NOMO-1 (cell line): ENCODE measurements around the gene BFAR.
"Not testable (repeated sequence)": the region's sequence is repeated elsewhere in the genome, so short reads cannot be mapped to it uniquely, and the experiment has no call there.

ENCODE experiments used
- DNase-seq, 2 experiments: peaks; one replicate each; lab custom pipeline; 2025; ENCODE audit not compliant: unreplicated experiment in 2 of 2; lab: John Stamatoyannopoulos, UW

BFAR gene

DNA sequence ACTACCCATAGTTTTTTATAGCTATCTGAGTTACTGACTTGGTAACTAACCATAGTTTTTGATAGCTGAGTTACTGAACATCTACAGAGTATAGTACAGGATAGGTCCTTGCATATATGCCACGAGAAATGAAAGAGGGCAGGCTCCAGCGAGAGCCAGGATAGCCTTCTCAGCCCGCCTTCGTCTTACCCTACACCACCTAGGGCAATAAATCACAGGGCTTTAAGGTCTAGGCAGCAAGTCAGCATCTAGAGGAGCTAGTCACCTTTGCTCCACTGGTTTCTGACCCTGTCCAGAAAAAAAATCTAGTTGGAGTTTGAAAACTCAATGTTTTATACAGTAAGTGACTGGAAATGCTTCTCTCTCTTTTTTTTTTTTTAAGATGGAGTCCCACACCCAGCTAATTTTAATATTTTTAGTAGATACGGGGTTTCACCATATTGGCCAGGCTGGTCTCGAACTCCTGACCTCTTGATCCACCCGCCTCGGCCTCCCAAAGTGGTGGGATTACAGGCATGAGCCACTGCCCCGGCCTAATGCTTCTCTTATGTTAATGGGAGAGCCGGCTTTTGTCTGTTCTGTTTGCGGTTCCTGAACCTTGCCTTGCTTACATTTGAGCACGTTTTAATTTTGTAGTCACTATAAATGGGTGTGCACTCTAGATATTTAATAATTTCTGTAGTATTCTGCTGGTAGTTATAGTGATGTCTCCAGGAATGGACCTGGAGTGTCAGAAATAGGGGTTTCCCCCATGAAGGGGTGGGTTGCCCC lies 2.8 kb downstream of the BFAR start:
- no peak for DNase-seq

DNA sequence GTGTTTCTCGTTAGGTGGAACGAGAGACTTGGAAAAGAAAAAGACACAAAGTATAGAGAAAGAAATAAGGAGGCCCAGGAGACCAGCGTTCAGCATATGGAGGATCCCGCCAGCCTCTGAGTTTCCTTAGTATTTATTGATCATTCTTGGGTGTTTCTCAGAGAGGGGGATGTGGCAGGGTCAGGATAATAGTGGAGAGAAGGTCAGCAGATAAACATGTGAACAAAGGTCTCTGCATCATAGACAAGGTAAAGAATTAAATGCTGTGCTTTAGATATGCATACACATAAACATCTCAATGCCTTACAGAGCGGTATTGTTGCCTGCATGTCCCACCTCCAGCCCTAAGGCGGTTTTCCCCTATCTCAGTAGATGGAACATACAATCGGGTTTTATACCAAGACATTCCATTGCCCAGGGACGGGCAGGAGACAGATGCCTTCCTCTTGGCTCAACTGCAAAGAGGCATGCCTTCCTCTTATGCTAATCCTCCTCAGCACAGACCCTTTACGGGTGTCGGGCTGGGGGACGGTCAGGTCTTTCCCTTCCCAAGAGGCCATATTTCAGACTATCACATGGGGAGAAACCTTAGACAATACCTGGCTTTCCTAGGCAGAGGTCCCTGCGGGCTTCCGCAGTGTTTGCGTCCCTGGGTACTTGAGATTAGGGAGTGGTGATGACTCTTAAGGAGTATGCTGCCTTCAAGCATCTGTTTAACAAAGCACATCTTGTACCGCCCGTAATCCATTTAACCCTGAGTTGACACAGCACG lies 3.6 kb downstream of the BFAR start:
- DNase-seq: not testable (repeated sequence)

DNA sequence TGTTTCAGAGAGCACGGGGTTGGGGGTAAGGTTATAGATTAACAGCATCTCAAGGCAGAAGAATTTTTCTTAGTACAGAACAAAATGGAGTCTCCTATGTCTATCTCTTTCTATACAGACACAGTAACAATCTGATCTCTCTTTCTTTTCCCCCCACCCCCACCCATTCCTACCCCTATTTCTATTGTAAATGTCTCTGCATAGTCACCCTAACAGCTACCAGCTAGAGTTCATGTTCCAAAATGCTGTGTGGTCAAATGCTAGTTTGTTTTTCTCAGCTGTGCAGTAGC lies 4.1 kb downstream of the BFAR start:
- not testable (repeated sequence) for DNase-seq

DNA sequence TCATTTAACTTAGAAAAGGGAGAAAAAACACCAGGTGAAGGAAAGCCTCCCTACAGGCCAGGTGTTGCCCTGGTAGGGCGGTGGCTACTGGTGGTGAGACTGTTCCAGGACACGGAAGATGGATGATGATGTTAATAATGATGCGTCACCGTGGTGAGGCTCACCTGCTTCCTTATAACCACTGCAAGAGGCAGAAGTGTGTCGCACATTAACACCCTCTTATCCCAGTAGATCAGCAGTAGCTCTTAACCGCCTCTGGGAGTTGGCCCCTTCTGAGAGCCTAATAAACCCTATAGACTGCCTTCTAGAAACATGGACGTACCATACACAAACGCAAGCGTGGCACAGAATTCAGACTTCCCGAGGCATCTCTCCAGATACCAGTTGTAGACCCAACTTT lies 7.8 kb downstream of the BFAR start:
- DNase-seq: no peak

DNA sequence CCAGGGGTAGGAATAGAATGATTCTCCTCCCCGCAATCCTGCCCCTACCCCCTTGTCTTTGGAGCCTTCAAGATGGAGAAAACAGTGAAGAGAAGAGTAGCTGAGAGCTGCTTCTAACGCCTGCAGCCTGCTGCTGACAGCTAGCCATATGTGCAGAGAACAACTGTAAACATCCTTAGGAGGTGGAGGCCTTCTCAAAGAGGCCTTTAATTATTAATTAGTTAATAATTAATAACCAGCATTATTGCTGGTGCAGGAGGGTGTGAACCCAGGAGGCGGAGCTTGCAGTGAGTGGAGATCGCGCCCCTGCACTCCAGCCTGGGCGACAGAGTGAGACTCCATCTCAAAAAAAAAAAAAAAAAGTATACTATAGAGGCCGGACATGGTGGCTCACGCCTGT lies 8.5 kb downstream of the BFAR start:
- DNase-seq: no peak

DNA sequence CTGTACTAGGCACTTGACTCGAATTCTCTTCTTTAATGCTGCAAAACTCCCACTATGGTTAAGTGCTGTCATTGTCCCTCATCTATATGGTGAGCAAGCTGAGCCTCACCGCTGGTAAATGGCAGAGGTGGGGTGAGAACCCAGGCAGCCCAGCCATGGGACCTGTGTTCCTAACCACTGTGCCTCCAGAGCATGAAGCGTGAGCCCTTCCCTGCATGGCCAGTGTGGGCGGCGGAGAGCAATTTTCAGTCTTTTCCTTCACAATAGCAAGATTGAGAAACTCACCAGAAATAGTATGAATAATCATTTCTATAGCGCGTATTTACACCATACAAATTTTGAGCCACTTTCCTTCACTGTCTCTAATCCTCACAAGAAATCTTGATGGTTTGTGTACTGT lies 9.2 kb downstream of the BFAR start:
- no peak for DNase-seq

DNA sequence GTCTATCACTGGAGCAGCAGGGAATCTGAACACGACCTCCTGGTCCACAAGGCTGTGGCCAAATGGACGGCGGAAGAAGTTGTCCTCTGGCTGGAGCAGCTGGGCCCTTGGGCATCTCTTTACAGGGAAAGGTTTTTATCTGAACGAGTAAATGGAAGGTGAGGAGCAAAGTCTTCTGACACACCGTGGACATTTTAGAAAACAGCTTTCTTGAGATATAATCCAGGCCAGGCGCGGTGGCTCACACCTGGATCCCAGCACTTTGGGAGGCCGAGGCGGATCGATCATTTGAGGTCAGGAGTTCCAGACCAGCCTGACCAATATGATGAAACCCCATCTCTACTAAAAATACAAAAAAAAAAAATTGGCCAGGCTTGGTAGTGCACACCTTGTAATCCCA lies 17.1 kb downstream of the BFAR start:
- no peak for DNase-seq

DNA sequence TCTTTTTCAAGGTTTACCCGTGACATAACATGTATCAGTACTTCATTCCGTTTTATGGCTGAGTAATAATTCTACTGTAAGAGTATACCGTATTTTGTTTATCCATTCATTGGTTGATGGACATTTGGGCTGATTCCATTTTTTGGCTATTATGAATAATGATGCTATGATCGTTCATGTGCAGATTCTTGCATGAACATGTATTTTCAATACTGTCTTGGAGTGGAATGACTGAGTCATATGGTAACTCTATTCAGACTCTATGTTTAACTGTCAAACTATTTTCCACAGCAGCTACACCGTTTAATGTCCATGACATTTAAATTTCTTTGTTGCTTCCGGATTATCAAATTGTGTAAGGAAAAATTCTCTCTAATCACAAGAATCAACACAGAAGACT lies 17.9 kb downstream of the BFAR start:
- no peak for DNase-seq

DNA sequence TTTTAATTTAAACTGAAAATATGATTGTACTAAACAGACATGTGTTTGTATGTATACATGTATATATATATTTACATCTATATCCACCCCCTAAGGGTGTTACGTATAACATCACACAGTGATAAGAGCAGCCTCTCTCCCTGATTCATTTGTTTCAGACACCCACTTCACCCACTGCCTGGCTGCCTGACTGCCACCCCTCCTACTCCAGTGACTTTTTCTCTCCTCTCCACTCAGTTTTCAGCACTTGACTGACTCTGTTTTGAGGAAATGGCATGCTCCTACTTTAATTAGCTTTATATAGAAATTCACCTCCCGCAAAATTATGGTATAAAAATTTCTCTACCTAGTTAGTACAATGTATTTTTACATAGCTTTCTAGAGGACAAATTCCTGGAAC lies 20.0 kb downstream of the BFAR start:
- no peak for DNase-seq

DNA sequence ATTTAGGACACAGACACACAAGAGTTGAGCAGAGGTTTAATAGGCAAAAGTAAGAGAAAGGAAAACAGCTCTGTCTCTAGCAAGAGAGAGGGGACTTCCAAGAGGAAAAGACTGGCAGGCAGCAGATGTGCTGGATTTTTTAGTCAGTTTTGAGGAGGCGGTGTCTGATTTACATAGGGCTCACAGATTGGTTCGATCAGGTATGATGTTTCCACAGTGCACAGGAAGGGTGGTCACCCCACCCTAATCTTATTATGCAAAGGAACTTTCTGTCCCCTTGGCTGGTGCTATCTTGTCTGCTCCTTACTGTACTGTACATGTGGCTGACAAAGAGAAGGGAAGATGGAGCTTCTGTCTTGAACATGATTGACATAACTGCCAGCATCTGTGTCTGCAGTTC lies 25.3 kb downstream of the BFAR start:
- DNase-seq: no peak

DNA sequence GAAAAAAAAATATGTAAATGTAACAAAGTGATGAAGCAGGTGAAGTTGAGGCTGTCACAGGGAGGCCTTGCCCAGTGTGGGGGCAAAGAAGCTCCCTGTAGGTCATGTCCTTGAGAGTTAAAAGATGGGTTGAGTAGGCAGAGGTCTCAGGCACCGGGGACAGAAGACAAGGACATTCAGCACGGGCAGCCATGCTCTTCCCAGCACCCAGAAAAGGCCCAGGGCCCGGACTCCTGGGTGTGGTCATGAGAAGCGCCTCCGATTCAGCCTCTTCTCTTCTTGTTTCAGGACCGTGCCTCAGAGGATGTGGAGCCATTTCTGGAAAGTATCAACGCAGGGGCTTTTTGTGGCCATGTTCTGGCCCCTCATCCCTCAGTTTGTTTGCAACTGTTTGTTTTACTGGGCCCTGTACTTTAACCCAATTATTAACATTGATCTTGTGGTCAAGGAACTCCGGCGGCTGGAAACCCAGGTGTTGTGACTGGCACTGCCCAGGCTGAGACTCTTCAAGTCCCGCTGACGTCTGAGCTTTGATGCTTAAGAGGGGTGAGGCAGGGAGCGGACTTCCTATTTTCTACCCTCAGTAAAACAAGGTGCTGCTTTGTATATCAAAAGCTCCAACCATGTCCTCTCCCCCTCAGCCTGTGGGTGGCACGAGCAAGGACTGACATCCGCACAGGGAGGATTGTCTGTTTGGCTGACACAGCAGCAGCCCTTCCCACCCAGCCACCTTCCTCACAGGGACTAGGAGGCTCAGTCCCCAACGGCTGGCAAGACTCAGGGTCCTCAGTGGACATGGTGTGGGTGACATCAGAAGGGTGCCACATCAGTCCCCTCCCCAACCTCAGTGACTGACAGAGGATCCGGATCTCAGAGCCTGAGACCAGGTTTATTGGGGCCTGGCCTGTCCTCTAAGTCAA lies 34.9 kb downstream of the BFAR start:
- no peak for DNase-seq

DNA sequence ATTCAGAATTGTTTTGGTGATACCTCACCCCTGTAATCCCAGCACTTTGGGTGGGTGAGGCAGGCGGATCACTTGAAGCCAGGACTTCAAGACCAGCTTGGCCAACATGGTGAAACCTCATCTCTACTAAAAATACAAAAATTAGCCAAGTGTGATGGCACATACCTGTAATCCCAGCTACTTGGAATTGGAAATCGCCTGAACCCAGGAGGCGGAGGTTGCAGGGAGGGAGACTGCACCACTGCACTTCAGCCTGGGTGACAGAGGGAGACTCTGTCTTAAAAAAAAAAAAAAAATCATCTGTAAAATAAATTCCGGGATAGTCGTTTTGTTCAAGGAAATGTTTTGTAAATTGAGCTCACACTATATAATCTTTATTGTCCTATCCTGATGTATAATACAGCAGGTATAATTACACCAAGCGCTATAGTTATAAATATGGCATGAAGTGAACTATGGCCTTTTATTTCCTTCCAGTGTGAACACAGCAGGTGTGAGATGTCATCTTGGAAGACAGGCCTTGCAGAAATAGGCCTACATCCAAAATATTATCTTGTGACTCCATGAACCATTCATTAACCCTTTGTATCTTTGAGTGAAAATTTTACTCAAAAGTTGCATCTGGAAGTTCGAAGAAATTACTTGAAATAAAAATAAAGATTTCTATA lies 35.9 kb downstream of the BFAR start:
- DNase-seq: no peak

DNA sequence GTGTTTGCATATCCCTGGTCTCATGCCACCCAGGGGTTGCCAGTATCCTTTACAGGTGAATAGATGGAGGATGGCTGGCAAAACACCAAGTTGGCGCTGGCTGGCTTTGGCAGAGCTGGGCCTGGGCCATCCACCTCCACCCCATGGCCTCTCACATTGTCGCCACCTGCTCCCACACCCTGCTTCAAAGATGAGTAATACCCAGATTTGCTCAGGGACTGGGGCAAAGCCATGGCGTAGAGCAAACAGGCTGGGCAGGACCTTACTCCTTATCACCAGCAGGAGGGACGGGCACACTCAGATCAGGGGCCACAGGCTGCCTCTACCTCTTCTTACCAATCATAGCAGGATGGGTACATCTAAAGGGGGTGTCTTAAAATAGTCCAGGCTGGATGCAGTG lies 37.0 kb downstream of the BFAR start:
- DNase-seq: no peak

DNA sequence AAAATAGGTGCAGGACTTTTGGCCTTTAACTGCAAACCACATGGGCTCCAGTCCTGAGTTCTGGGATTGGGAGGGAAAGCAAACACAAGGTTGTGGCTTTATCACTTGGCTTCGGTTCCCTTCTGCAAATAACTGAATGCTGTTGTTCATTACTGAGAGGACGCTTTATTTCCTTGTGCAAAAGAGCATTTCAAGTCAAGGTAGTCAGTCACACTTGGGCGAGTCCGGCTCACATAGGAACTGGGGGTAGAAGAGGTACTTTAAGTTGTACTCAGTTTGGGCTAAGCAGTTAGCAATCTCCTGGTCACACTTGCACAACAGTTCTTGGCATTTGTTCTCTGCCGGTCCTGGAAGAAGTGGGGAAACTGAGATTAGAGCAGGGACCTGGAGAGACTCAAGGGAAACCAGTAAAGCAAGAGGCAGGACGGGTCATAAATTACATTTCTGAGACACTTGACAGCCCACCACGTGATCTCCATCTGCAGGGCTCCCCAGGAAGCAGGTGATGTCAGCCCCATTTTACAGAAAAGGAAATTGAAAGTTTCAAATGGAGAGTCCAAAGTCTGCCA lies 39.7 kb downstream of the BFAR start:
- no peak for DNase-seq

DNA sequence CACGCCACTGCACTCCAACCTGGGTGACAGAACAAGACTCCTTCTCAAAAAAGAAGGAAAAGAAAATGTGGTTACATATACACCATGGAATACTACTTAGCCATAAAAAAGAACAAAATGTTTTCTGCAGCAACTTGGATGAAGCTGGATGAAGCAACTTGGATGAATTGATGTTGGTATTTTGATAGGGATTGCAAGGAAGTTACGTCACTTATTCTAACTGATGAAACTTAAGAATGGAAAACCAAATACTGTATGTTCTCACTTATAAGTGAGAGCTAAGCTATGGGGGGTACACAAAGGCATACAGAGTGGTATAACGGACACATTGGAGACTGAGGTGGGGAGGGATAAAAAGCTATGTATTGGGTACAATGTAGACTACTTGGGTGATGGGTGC lies 43.9 kb downstream of the BFAR start:
- no peak for DNase-seq

DNA sequence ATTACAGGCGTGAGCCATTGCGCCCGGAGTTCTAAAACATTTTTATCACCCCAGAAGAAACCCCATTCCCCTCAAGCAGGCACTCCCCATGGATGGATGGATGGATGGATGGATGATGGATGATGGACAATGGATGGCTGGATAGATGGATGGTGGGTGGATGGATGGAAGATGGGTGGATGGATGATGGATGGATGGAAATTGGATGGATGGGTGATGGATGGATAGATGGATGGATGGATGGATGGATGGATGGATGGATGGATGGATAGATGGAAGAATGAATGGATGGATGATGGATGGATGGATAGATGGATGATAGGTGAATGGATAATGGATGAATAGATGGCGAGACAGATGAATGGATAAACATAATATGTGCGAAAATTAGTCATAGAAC lies 44.9 kb downstream of the BFAR start:
- DNase-seq: no peak

DNA sequence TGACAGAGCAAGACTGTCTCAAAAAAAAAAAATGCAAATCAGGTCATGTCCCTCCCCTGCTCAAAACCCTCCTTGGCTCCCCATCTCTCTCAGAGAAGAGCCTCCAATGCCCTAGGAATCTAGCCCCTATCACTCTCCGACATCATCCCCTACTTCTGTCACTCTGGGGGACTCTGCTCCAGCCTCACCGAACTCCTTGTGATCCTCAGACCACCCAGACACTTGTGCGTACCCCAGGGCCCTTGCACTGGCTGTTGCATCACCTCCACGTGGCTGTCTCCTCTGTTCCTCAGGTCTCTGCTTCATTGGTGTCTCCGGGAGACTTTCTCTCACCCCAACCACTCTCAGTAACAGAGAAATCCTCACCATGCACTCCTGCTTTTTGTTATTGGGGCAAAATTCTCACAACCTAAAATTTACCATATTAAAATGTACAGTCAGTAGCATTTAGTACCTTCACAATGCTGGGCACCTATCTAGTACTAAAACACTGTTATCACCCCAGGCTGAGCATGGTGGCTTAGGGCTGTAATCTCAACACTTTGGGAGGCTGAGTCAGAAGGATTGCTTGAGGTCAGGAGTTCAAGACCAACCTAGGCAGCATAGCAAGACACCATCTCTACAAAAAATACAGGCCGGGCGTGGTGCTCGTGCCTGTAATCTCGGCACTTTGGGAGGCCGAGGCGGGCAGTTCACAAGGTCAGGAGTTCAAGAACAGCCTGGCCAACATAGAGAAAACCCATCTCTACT lies 46.2 kb downstream of the BFAR start:
- no peak for DNase-seq

DNA sequence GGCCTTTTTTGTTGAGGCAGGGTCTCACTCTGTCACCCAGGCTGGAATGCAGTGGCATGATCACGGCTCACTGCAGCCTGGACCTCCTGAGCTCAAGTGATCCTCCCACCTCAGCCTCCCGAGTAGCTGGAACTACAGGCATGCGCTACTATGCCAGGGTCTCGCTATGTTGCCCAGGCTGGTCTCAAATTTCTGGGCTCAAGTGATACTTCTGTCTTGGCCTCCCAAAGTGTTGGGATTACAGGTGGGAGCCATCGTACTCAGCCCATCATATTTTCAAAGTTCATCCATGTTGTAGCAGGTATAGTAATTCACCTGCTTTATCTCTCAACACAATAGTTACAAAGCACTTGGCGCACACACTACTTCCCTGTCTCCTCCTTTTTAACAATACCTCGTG lies 47.6 kb downstream of the BFAR start:
- DNase-seq: not testable (repeated sequence)

DNA sequence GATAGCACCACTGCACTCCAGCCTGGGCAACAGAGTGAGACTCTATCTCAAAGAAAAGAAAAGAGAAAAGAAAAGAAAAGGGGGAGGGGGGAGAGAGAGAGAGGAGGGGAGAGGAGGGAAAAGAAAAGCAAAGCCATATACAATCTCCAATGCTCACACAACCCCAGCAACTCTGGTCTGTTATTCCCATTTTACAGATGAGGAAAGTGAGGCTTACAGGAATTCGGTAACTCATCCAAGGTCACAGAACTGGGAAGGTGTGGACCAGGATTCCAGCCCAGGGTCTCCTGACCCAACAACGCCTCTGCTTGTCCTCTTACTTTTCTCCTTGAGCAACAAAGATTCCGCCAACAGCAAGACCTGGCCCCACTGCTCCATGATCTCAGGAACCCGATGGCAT lies 48.4 kb downstream of the BFAR start:
- DNase-seq: no peak

DNA sequence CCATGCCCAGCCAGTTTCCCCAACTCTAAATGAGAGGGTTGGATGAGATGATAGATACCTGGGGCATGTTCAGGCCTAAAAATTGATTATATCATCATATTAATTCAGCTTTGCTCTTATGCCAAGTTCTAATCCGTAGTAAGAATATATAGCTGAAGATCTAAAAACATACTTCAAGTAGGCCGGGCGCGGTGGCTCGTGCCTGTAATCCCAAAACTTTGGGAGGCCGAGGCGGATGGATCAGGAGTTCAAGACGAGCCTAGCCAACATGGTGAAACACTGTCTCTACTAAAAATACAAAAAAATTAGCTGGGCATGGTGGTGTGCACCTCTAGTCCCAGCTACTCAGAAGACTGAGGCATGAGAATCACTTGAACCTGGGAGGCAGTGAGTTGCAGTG lies 49.4 kb downstream of the BFAR start:
- DNase-seq: no peak
